Activated B cell treated with CpG ODN at 0.5 μM for 24 hours (primary cell): ENCODE data around the gene LEKR1. TPM values are rescaled to one million over a fixed set of nuclear protein-coding genes. Genes with fewer than 3 reads are reported as not detected.
A peak's percentile ranks its signal among the peaks of the same experiment; 100 is the strongest.
"Not testable (repeated sequence)": the region's sequence is repeated elsewhere in the genome, so short reads cannot be mapped to it uniquely, and the experiment has no call there.

Source experiments
- ATAC-seq: fragments of 200-7000 bp; cut with Tn5 transposase; one replicate; pipeline ENCODE4 v1.10.0; 2021; ENCODE audit warnings: low read depth, mild to moderate bottlenecking, moderate library complexity
- CTCF ChIA-PET: fragments of 350-600 bp; sonication (Branson Sonifier 250); formaldehyde crosslinking; loops from one replicate; lab custom pipeline; 2021; ENCODE audit warnings: antibody characterized with exemption; lab: Charles Lee
- POLR2A ChIA-PET: fragments of 350-600 bp; sonication (Branson Sonifier 250); formaldehyde crosslinking; loops from one replicate; lab custom pipeline; 2021; ENCODE audit warnings: antibody characterized with exemption; lab: Charles Lee
- DNase-seq: peaks from one replicate; pipeline ENCODE4 v3.0.0; 2022
- H3K27ac Mint-ChIP-seq: one replicate; pipeline ENCODE4 v1.8.0; 2020; ENCODE audit warnings: mixed read lengths
- H3K27me3 Mint-ChIP-seq: one replicate; pipeline ENCODE4 v1.8.0; 2021; ENCODE audit warnings: mixed read lengths
- H3K36me3 Mint-ChIP-seq: one replicate; pipeline ENCODE4 v1.8.0; 2021; ENCODE audit warnings: low read depth, mixed read lengths
- H3K4me1 Mint-ChIP-seq: one replicate; pipeline ENCODE4 v1.8.0; 2021; ENCODE audit warnings: mixed read lengths
- H3K4me3 Mint-ChIP-seq: one replicate; pipeline ENCODE4 v1.8.0; 2020; ENCODE audit warnings: mild to moderate bottlenecking, mixed read lengths
- H3K9me3 Mint-ChIP-seq: one replicate; pipeline ENCODE4 v1.8.0; 2020; ENCODE audit warnings: mixed read lengths
- CTCF ChIP-seq: fragments of 200-600 bp; IDR thresholded peaks from one replicate; pipeline ENCODE4 v1.8.0; 2022; ENCODE audit warnings: antibody characterized with exemption, mild to moderate bottlenecking
- intact Hi-C: fragments of 100-400 bp; cut with micrococcal nuclease; formaldehyde crosslinking; loops from one replicate; pipeline ENCODE4 v1.15.1; 2024
- total RNA-seq: library from RNA; stranded (reverse); gene quantifications from 2 replicates; pipeline ENCODE4 v1.2.3, GENCODE V29; 2022

Gene LEKR1
- total RNA-seq, 1 donor from 2014 or later, result 2.8 TPM

DNA sequence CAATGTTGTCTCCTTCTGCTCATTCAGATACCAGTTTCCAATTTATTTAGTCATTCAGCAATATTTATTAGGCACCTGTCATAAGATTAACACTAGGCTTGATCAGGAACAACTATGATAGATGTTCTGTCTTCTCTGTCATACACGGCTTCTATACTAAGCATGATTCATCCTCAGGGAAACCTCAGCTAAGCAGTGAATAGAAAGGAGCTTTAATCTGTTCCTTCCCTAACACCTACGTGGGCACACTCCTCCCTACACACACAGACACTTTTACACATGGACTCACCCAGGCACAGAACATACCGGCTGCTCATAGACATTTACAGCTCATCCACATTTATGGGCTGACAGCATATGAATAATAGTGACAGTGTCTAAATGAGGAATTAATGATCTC is 136.9 kb downstream of the LEKR1 start:
- Mint-ChIP-seq H3K9me3 (no peaks in the 10 kb centered on the region), H3K4me3 (no peak overlapping the region), H3K27ac (no peak overlapping the region), H3K36me3 (no peaks in the 10 kb centered on the region), H3K4me1 (no peaks in the 10 kb centered on the region), H3K27me3 (no peaks in the 10 kb centered on the region)
- DNase-seq (no peak), ATAC-seq (no peak)
- no peak for TF ChIP-seq CTCF
- ChIA-PET CTCF (no interaction called here), POLR2A (no interaction called here)
- intact Hi-C loops, result no loop called here

DNA sequence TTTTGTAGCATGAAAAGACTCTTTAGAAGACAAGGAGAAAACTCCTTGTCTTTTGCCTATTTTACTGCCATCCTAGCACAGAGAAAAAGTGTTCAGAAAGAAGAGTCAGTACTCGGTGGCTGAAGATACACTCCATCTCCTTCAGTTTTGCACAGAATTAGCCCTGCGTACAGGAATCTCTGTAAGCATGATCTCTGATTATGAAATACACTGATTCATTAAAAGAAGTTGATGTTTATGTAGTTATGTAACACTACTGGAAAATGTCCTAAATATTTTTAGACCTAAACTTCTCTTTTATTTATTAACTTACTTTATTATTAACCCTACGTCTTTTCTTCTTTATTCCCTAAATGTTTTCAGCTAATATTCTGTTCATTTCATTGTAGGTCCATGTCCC is 138.4 kb downstream of the LEKR1 start:
- intact Hi-C loops, result no loop called here
- H3K27me3 Mint-ChIP-seq, result no peaks in the 10 kb centered on the region
- ATAC-seq (no peak), DNase-seq (no peak)
- H3K4me3 Mint-ChIP-seq, result no peak overlapping the region
- TF ChIP-seq CTCF, result no peak
- H3K27ac Mint-ChIP-seq, result no peak overlapping the region
- no peaks in the 10 kb centered on the region for H3K4me1 Mint-ChIP-seq
- ChIA-PET POLR2A (no interaction called here), CTCF (no interaction called here)
- H3K36me3 Mint-ChIP-seq, result no peaks in the 10 kb centered on the region
- H3K9me3 Mint-ChIP-seq, result no peaks in the 10 kb centered on the region

DNA sequence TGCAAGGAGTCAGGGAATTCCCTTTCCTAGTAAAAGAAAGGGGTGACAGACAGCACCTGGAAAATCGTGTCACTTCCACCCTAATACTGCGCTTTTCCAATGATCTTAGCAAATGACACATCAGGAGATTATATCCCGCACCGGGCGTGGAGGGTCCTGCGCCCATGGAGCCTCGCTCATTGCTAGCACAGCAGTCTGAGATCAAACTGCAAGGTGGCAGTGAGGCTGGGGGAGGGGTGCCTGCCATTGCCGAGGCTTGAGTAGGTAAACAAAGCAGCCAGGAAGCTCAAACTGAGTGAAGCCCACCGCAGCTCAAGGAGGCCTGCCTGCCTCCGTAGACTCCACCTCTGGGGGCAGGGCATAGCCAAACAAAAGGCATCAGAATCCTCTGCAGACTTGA is 140.2 kb downstream of the LEKR1 start:
- H3K4me3 Mint-ChIP-seq, ATAC-seq, H3K9me3 Mint-ChIP-seq, DNase-seq, POLR2A ChIA-PET, H3K4me1 Mint-ChIP-seq, H3K27ac Mint-ChIP-seq, H3K36me3 Mint-ChIP-seq, CTCF ChIA-PET, H3K27me3 Mint-ChIP-seq, intact Hi-C loops: not testable (repeated sequence)

DNA sequence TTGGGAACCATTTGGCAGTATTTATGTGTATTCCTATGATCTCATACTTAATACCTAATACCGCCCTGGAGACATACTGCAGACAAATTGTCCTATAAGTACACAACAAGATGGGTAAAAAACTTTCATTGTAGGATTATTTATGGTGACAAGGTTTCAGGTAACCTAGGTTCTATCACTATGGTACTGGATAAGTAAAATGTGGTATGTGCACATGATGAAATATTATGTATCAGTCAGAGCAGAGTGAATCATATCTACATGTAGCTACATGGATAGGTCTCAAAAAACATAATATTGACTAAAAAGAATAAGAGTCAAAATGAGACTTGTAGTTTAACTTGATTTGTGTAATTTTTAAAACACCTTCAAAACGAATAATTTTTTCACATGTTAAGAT is 147.8 kb downstream of the LEKR1 start:
- Mint-ChIP-seq H3K27ac (no peak overlapping the region), H3K27me3 (no peaks in the 10 kb centered on the region)

GRCh38 chr3:156974931-156975330 is 148.8 kb downstream of the LEKR1 start:
- H3K27me3 Mint-ChIP-seq, result no peaks in the 10 kb centered on the region
- H3K4me1 Mint-ChIP-seq, result peaks cover 47% of the 10 kb centered on the region
- DNase-seq (no peak), ATAC-seq (no peak)
- H3K9me3 Mint-ChIP-seq, result no peaks in the 10 kb centered on the region
- no peak overlapping the region for H3K4me3 Mint-ChIP-seq
- no peaks in the 10 kb centered on the region for H3K36me3 Mint-ChIP-seq
- intact Hi-C loops, result loop anchor here (5.0 kb wide), 1 partner anchor 92 kb away; no protein-coding TSS in a partner anchor
- ChIA-PET CTCF (no interaction called here), POLR2A (interaction anchor here (1.6 kb wide), 1 partner anchor 200 kb away, joined by 3 read pairs; no protein-coding TSS in a partner anchor)
- TF ChIP-seq CTCF, result no peak
- peak overlapping the region; percentile 50 for H3K27ac Mint-ChIP-seq

More for the DNA sequence above, 147.8 kb downstream of the LEKR1 start:
- intact Hi-C loops, result no loop called here
- no peak for DNase-seq
- H3K9me3 Mint-ChIP-seq, result no peaks in the 10 kb centered on the region
- peaks cover 38% of the 10 kb centered on the region for H3K4me1 Mint-ChIP-seq
- no peak overlapping the region for H3K4me3 Mint-ChIP-seq
- no peak for ATAC-seq
- TF ChIP-seq CTCF, result no peak
- no peaks in the 10 kb centered on the region for H3K36me3 Mint-ChIP-seq
- ChIA-PET POLR2A (no interaction called here), CTCF (no interaction called here)

GRCh38 chr3:156975721-156976120 is 149.6 kb downstream of the LEKR1 start:
- Mint-ChIP-seq H3K36me3 (no peaks in the 10 kb centered on the region), H3K4me1 (peaks cover 51% of the 10 kb centered on the region), H3K27me3 (no peaks in the 10 kb centered on the region), H3K4me3 (no peak overlapping the region), H3K27ac (peak overlapping the region; percentile 4), H3K9me3 (no peaks in the 10 kb centered on the region)
- intact Hi-C loops, result loop anchor here (5.0 kb wide), 1 partner anchor 92 kb away; no protein-coding TSS in a partner anchor
- no peak for TF ChIP-seq CTCF
- ChIA-PET POLR2A (interaction anchor here (1.6 kb wide), 1 partner anchor 199 kb away, joined by 3 read pairs; no protein-coding TSS in a partner anchor), CTCF (no interaction called here)
- DNase-seq (no peak), ATAC-seq (no peak)
